HG03571 (cell line): ENCODE measurements around the gene PSAT1.

Experiments
- ATAC-seq: cut with Tn5 transposase; IDR thresholded peaks from one replicate; pipeline ENCODE4 v1.9.1; 2021; ENCODE audit not compliant: unreplicated experiment

PSAT1 gene

DNA sequence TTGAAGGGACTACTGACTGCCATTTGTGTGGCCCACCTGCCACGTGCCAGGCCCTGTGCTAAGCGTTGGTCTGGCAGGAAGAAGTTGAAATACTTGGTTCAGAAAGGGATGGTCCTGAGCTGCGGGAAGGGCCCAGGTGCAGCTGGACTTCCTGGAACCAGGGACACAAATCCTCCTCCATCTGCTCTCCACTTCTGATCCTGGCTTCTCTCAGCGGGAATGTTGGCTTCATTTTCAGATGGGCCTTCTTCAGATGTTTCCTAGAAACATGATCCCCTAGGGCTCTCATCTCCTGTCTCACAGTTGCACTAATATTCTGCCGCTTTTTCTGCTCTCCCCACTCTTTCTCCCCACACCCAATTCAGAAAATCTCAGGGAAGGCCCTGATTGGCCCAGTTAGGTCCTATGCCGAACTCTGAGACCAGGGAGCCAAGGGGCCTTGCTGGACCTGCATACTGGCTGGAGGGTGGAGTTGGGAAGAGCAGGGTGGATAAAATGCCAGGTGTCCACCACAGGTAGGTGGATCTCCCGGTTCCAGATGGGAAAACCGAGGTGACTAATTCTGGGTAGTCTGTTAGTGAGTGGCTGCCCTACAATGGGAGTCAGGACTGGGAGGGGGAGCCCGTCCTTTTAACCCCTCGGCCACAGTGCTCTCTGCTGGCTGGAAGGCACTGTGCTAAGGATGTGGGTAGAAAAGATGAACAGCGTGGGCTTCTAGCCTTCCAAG is 19.4 kb downstream of the PSAT1 start:
- ATAC-seq: no peak

GRCh38 chr9:78319197-78320029 is 22.5 kb downstream of the PSAT1 start:
- ATAC-seq: no peak

- ATAC-seq: no peak
These were observed 23.2 kb downstream of the PSAT1 start for GRCh38 chr9:78320030-78320693.

DNA sequence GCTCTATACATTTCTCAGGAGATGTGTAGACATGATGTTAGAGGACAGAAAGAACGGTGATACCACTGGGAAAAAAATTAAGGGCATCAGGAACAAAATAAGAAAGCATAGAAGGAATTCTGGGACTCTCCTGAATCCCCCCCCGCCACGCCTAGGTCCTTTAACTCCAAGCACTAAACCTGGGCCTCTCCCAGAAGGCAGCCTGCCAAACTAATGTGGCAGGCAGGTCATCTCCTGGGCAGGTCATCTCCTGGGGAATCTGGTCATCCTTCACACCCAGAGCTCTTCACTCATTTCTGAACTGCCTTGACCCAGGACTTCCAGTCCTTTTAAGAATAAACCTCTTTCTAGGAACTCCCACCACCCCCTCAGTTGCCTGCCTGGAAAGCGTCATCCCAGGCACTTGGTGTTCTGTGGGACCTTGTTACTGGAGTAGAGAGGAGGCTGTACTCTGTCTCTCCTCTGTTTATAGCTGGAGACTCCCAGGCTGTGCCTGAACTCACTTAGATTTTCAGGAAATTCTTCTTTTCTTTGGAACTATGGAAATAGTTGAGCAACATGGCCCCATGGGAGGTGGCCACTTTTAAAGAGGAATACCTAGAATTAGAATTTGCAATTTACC is 24.1 kb downstream of the PSAT1 start:
- no peak for ATAC-seq

GRCh38 chr9:78321505-78321904 is 24.6 kb downstream of the PSAT1 start:
- no peak for ATAC-seq

- ATAC-seq: no peak
These were observed 27.2 kb downstream of the PSAT1 start for GRCh38 chr9:78324068-78324650.

- ATAC-seq: no peak
These were observed 27.8 kb downstream of the PSAT1 start for GRCh38 chr9:78324682-78325081.

- ATAC-seq: no peak
These were observed 28.4 kb downstream of the PSAT1 start for GRCh38 chr9:78325343-78325742.

DNA sequence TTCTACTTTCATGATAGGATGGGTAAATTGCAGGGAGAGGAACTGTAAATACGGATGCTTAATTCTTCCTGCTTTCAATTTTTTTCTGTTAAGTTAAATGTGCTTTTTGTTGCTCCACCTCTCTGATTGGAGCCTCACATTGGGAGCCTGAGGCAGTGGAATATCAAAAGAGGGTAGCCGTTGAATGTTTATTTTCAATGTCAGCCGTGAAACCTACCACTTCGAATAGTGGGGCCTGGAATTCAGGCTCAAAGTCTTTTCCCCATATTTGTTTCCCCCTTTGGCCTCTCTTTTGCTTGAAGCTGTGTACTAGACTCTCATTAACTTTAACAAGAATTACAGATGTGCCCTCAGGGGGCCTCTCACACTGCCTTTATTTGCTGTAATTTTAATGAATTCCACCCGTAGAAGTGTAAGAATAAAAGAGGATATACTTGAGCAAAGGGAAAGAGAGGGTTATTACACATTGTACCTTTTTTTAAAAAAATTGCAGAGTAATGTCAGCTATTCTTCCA is 29.0 kb downstream of the PSAT1 start:
- ATAC-seq: no peak

GRCh38 chr9:78326564-78326963 is 29.6 kb downstream of the PSAT1 start:
- ATAC-seq: no peak

GRCh38 chr9:78332381-78332780 is 35.5 kb downstream of the PSAT1 start:
- ATAC-seq: no peak

- no peak for ATAC-seq
These were observed 51.9 kb downstream of the PSAT1 start for GRCh38 chr9:78348848-78349247.

GRCh38 chr9:78351816-78352215 is 54.9 kb downstream of the PSAT1 start:
- ATAC-seq: peak; percentile 57

DNA sequence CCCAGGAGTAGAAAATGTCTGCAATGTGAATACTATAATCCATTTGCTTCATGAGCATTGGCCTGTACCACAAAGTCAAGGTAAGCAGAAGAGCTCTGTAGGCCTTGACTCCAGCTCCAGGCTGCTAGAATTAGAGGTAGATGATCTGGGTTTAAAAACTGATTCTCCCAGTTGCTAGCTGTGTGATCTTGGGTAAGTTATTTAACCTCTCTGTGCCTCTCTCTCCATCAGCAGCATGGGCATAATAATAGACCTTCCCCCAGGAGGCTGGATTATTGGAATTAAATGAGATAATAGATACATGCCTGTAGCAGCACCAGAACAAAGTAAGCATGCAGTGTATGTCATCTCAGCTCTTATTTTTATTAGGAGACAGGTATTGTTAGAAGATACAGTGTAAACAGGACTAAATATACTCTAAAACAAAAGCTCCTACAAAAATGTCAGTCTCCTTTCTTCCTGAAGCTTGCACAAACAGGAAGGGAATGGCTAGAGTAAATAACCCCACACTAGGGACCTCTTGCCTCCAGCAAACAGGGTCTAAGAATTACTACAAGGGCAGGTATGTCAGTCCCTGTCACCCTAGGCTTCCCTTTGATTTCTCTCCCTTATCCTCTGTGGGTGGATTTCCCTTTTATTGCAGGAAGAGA is 57.5 kb downstream of the PSAT1 start:
- no peak for ATAC-seq

DNA sequence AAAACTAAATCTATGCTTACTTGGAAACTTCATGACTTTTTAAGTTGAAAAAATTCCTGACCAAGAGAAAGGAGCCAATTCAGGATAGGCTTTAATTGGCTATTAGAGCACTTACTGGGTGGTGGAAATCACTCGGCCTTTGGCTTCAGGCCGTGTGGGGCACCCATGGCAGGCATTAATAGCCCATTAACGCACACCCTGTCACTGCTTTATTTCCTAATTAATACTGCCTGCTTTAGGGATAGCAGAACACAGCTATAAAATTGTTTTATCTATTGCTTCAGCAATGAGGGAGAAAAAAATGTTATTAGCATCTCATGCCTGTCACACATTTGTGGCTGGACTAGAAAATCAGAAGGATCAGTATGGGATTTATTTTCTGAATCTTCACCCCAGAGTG is 58.1 kb downstream of the PSAT1 start:
- no peak for ATAC-seq

DNA sequence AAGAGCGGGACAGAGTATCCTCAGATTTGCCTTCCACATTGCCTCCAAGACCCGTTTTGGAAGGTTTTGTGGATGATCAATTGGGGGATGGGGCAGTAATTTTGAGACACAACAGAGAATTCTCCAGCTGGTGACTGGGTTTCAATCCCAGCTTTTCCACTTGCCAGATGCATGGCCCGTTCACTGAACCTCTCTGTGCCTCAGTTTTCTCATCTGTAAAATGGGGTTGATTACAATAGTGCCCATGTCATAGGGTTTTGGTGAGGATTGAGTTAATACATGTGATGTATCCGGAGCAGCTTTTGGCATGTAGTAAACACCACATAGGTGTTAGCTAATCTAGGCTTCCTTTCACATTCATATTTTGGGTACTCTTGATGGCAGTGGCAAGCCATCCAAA is 59.7 kb downstream of the PSAT1 start:
- no peak for ATAC-seq

DNA sequence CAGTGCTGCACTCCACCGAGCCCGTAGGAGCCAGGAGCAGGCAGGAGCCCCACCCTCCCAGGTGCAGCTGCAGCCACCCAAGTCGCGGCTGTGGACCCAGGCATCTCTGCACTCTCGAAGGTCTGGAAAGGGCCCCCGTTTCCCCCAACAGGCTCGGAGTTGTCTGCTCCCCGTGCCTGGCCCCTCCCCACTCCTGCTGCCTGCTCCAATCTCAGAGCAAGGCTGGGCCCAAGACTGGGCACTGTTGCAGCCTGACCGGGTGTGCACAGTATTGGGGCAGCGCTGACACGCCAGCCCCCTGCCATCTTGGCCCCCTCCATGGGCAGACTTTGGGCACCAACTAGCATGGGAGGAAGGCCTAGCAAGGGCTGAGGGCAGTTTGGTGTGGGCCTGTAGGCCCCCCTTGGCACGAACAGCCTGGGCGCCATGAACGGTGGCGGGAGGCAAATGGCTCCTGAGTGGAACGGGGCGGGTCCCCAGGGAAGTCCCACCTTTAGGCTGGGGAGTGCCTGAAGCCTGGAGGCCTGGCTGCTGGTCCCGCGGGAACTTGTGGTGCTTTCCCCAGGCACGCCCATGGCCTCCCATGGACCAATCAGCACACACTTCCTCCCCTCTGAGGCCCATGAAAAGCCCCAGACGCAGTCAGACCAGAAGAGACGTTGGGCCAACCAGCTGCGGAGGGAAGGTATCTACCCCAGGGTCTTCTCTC is 60.4 kb downstream of the PSAT1 start:
- ATAC-seq: peak; percentile 73

GRCh38 chr9:78358329-78359051 is 61.6 kb downstream of the PSAT1 start:
- ATAC-seq: no peak

DNA sequence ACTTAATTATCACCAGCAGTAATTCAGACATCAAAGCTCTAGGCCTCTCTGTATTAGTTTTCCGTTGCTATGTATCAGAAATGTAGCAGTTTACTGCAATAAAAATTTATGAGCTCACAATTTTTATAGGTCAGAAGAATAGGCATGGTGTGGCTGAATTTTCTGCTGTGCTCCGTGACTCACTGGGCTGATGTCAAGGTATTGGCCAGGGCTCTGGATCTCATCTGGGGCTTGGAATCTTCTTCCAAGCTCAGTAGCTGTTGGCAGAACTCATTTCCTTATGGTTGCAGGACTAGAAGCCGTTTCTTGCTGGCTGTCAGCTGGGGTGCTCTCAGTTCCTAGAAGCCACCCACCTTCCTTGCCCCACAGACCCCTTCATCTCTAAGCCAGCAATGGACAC is 66.3 kb downstream of the PSAT1 start:
- ATAC-seq: no peak
